ENCODE results near the gene EIF2B4.

The EIF2B4 gene

GRCh38 chr2:27376151-27376865 is 6.2 kb upstream of the EIF2B4 start:
- TF ChIP-seq ZNF629 (tag by site-specific recombination; IDR thresholded peaks at IDR 0.05) (no peak), ZNF837 (tag by site-specific recombination; IDR thresholded peaks at IDR 0.05) (no peak), ZIC2 (tag by site-specific recombination; IDR thresholded peaks at IDR 0.05) (no peak), GLIS1 (tag by site-specific recombination; IDR thresholded peaks at IDR 0.05) (no peak), ZNF223 (tag by site-specific recombination; IDR thresholded peaks at IDR 0.05) (no peak), ZNF548 (tag by site-specific recombination; IDR thresholded peaks at IDR 0.05) (no peak), ZNF791 (tag by site-specific recombination; IDR thresholded peaks at IDR 0.05) (no peak), ZNF449 (tag by site-specific recombination; IDR thresholded peaks at IDR 0.05) (no peak), YY2 (tag by site-specific recombination; IDR thresholded peaks at IDR 0.05) (no peak), ZNF488 (tag by site-specific recombination; IDR thresholded peaks at IDR 0.05) (no peak), ZNF2 (tag by site-specific recombination; IDR thresholded peaks at IDR 0.05) (no peak), ZNF514 (tag by site-specific recombination; IDR thresholded peaks at IDR 0.05) (no peak), SP2 (tag by site-specific recombination; IDR thresholded peaks at IDR 0.05) (no peak), ZNF341 (tag by site-specific recombination; IDR thresholded peaks at IDR 0.05; ENCODE audit: low read depth) (no peak), ZBTB48 (tag by site-specific recombination; IDR thresholded peaks at IDR 0.05) (no peak)
- Histone ChIP-seq H3K27ac (ENCODE audit: extremely low read depth, low read depth, low read length) (no peak overlapping the region; the same call in 1 of the 2 replicates), H3K4me1 (ENCODE audit: control insufficient read depth, insufficient read depth, low read length) (no peaks in the 10 kb centered on the region; the same call in 1 of the 2 replicates), H3K36me3 (ENCODE audit: control insufficient read depth in 2 of 2, insufficient read depth in 1 of 2, low read length in 2 of 2) (peaks cover 27 to 80% of the 10 kb centered on the region in 2 experiments), H3K4me3 (ENCODE audit: low read depth, low read length) (no peak overlapping the region), H3K9me3 (ENCODE audit: control insufficient read depth, insufficient read depth, low read depth, low read length) (no peaks in the 10 kb centered on the region)
- CTCF ChIA-PET = no interaction called here
- POLR2A ChIA-PET = interaction anchor here (1.1 to 3.4 kb wide), 2 partner anchors 20 to 33 kb away, joined by 4 to 9 read pairs; partner anchors contain the start of genes GTF3C2 and PPM1G

DNA sequence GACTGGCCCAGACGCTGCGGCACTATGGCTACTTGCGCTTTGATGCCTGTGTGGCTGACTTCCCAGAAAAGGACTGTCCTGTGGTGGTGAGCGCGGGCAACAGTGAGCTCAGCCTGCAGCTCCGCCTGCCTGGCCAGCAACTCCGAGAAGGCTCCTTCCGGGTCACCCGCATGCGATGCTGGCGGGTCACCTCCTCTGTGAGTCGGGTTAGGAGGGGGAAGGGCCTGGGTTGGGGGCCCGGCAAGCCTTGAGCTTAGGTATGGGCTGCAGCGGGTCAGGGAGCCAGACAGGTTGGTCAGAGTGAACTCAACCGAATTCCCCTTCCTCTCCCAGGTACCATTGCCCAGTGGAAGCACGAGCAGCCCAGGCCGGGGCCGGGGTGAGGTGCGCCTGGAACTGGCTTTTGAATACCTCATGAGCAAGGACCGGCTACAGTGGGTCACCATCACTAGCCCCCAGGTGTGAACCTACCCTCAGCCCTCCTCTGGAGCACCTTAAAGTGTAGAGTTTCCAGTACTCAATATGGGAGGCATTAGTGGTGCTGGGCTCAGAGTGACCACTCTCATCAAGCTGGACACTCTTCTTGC is 5.5 kb upstream of the EIF2B4 start:
- no peak overlapping the region for H3K27ac ChIP-seq (ENCODE audit: extremely low read depth, low read depth, low read length)
- ChIA-PET POLR2A (interaction anchor here (0.6 to 1.3 kb wide), 3 partner anchors 52 to 82 kb away, joined by 3 to 4 read pairs (median 3); partner anchors contain the start of genes MPV17 and NRBP1), CTCF (no interaction called here)
- peaks cover 27 to 75% of the 10 kb centered on the region in 2 experiments for H3K36me3 ChIP-seq (ENCODE audit: control insufficient read depth in 2 of 2, insufficient read depth in 1 of 2, low read length in 2 of 2)
- no peaks in the 10 kb centered on the region; the same call in 1 of the 2 replicates for H3K4me1 ChIP-seq (ENCODE audit: control insufficient read depth, insufficient read depth, low read length)
- H3K9me3 ChIP-seq (ENCODE audit: control insufficient read depth, insufficient read depth, low read depth, low read length) = no peaks in the 10 kb centered on the region
- no peak overlapping the region for H3K4me3 ChIP-seq (ENCODE audit: low read depth, low read length)
- no peak for TF ChIP-seq ZNF561 (tag by site-specific recombination; IDR thresholded peaks at IDR 0.05; ENCODE audit: borderline replicate concordance)
- TF ChIP-seq ZSCAN4 (tag by site-specific recombination; IDR thresholded peaks at IDR 0.05) = no peak
- no peak for TF ChIP-seq KLF1 (tag by site-specific recombination; IDR thresholded peaks at IDR 0.05)
- no peak for TF ChIP-seq GFI1B (tag by site-specific recombination; IDR thresholded peaks at IDR 0.05)
- no peak for TF ChIP-seq ZNF548 (tag by site-specific recombination; IDR thresholded peaks at IDR 0.05)
- no peak for TF ChIP-seq ZBTB20 (tag by site-specific recombination; IDR thresholded peaks at IDR 0.05)
- TF ChIP-seq GLIS2 (tag by site-specific recombination; IDR thresholded peaks at IDR 0.05) = no peak
- no peak for TF ChIP-seq ZFHX2 (tag by site-specific recombination; conservative IDR thresholded peaks at IDR 0.05)
- no peak for TF ChIP-seq ZNF629 (tag by site-specific recombination; IDR thresholded peaks at IDR 0.05)
- TF ChIP-seq, protein P1, sequence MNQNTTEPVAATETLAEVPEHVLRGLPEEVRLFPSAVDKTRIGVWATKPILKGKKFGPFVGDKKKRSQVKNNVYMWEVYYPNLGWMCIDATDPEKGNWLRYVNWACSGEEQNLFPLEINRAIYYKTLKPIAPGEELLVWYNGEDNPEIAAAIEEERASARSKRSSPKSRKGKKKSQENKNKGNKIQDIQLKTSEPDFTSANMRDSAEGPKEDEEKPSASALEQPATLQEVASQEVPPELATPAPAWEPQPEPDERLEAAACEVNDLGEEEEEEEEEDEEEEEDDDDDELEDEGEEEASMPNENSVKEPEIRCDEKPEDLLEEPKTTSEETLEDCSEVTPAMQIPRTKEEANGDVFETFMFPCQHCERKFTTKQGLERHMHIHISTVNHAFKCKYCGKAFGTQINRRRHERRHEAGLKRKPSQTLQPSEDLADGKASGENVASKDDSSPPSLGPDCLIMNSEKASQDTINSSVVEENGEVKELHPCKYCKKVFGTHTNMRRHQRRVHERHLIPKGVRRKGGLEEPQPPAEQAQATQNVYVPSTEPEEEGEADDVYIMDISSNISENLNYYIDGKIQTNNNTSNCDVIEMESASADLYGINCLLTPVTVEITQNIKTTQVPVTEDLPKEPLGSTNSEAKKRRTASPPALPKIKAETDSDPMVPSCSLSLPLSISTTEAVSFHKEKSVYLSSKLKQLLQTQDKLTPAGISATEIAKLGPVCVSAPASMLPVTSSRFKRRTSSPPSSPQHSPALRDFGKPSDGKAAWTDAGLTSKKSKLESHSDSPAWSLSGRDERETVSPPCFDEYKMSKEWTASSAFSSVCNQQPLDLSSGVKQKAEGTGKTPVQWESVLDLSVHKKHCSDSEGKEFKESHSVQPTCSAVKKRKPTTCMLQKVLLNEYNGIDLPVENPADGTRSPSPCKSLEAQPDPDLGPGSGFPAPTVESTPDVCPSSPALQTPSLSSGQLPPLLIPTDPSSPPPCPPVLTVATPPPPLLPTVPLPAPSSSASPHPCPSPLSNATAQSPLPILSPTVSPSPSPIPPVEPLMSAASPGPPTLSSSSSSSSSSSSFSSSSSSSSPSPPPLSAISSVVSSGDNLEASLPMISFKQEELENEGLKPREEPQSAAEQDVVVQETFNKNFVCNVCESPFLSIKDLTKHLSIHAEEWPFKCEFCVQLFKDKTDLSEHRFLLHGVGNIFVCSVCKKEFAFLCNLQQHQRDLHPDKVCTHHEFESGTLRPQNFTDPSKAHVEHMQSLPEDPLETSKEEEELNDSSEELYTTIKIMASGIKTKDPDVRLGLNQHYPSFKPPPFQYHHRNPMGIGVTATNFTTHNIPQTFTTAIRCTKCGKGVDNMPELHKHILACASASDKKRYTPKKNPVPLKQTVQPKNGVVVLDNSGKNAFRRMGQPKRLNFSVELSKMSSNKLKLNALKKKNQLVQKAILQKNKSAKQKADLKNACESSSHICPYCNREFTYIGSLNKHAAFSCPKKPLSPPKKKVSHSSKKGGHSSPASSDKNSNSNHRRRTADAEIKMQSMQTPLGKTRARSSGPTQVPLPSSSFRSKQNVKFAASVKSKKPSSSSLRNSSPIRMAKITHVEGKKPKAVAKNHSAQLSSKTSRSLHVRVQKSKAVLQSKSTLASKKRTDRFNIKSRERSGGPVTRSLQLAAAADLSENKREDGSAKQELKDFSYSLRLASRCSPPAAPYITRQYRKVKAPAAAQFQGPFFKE (tag by site-specific recombination; IDR thresholded peaks at IDR 0.05; ENCODE audit: borderline replicate concordance) = no peak
- TF ChIP-seq EGR2 (tag by site-specific recombination; IDR thresholded peaks at IDR 0.05; ENCODE audit: low read depth) = no peak
- no peak for TF ChIP-seq HOXD13 (CRISPR knock-in tag; IDR thresholded peaks at IDR 0.05; ENCODE audit: borderline replicate concordance)

All from HEK293 (cell line).